Measurements from ENCODE around the gene DYDC2.
"Not testable (repeated sequence)": the region's sequence is repeated elsewhere in the genome, so short reads cannot be mapped to it uniquely, and the experiment has no call there.

The DYDC2 gene

GRCh38 chr10:80412486-80412885, 55.9 kb downstream of the DYDC2 start:
- Mint-ChIP-seq H3K4me3 (no peak overlapping the region), H3K4me1 (peaks cover 15% of the 10 kb centered on the region), H3K27me3 (peaks cover 14% of the 10 kb centered on the region), H3K9me3 (no peaks in the 10 kb centered on the region), H3K27ac (no peak overlapping the region), H3K36me3 (no peaks in the 10 kb centered on the region)
- CTCF ChIA-PET, result interaction anchor here (1.7 kb wide), 1 partner anchor 31 kb away, joined by 7 read pairs; no protein-coding TSS in a partner anchor
- DNase-seq, result no peak

GRCh38 chr10:80413271-80413996, 56.9 kb downstream of the DYDC2 start:
- Mint-ChIP-seq H3K9me3 (no peaks in the 10 kb centered on the region), H3K36me3 (no peaks in the 10 kb centered on the region), H3K4me3 (no peak overlapping the region), H3K27ac (no peak overlapping the region), H3K27me3 (peaks cover 5% of the 10 kb centered on the region), H3K4me1 (peaks cover 9% of the 10 kb centered on the region)
- no peak for DNase-seq
- CTCF ChIA-PET, result interaction anchor here (2.1 kb wide), 1 partner anchor 36 kb away, joined by 6 read pairs; no protein-coding TSS in a partner anchor

GRCh38 chr10:80414142-80414895, 57.7 kb downstream of the DYDC2 start:
- no peak for DNase-seq
- H3K27ac Mint-ChIP-seq, result no peak overlapping the region
- no peak overlapping the region for H3K4me3 Mint-ChIP-seq
- CTCF ChIA-PET, result interaction anchor here (1.2 to 2.1 kb wide), 2 partner anchors 36 to 249 kb away, joined by 3 to 6 read pairs; no protein-coding TSS in a partner anchor
- H3K9me3 Mint-ChIP-seq, result no peaks in the 10 kb centered on the region
- peaks cover 5% of the 10 kb centered on the region for H3K4me1 Mint-ChIP-seq
- no peaks in the 10 kb centered on the region for H3K36me3 Mint-ChIP-seq
- no peaks in the 10 kb centered on the region for H3K27me3 Mint-ChIP-seq

GRCh38 chr10:80415734-80416478, 59.3 kb downstream of the DYDC2 start:
- Mint-ChIP-seq H3K36me3 (no peaks in the 10 kb centered on the region), H3K27ac (no peak overlapping the region), H3K4me3 (no peak overlapping the region), H3K27me3 (no peaks in the 10 kb centered on the region), H3K9me3 (no peaks in the 10 kb centered on the region), H3K4me1 (peaks cover 4% of the 10 kb centered on the region)
- CTCF ChIA-PET, result interaction anchor here (1.2 kb wide), 1 partner anchor 247 kb away, joined by 3 read pairs; no protein-coding TSS in a partner anchor
- DNase-seq, result no peak

- Mint-ChIP-seq H3K4me3 (no peak overlapping the region), H3K27me3 (no peaks in the 10 kb centered on the region), H3K4me1 (peaks cover 4% of the 10 kb centered on the region), H3K9me3 (no peaks in the 10 kb centered on the region), H3K27ac (no peak overlapping the region), H3K36me3 (no peaks in the 10 kb centered on the region)
- CTCF ChIA-PET, result no interaction called here
- no peak for DNase-seq
These were observed 60.0 kb downstream of the DYDC2 start for GRCh38 chr10:80416479-80417098.

- not testable (repeated sequence) for H3K4me3 Mint-ChIP-seq, H3K4me1 Mint-ChIP-seq
These were observed 60.7 kb downstream of the DYDC2 start for GRCh38 chr10:80417256-80417655.

More at GRCh38 chr10:80417256-80417655, 60.7 kb downstream of the DYDC2 start:
- DNase-seq, H3K27ac Mint-ChIP-seq, CTCF ChIA-PET, H3K27me3 Mint-ChIP-seq, H3K36me3 Mint-ChIP-seq, H3K9me3 Mint-ChIP-seq: not testable (repeated sequence)
